Prostate gland (tissue), 2 donors: ENCODE data around the gene CADPS2.

Experiments used
- CTCF ChIP-seq, 4 experiments: fragments of 200-600 bp in 2 of 4; fragments of 450-650 bp in 2 of 4; sonication (generic) in 2 of 4; IDR thresholded peaks; 1 replicate in 3 of 4; 2 replicates in 1 of 4; pipeline ENCODE4 v1.5.1; 2016 to 2019; ENCODE audit warnings: antibody characterized with exemption in 4 of 4, mild to moderate bottlenecking in 2 of 4, moderate library complexity in 2 of 4
- POLR2A ChIP-seq: fragments of 450-650 bp; IDR thresholded peaks from one replicate; pipeline ENCODE4 v1.6.1; 2016; ENCODE audit warnings: antibody characterized with exemption, mild to moderate bottlenecking
- POLR2AphosphoS5 ChIP-seq: sonication (generic); formaldehyde crosslinking; IDR thresholded peaks from one replicate; pipeline ENCODE4 v1.6.1; 2017; ENCODE audit warnings: antibody characterized with exemption

- no peak for TF ChIP-seq CTCF (IDR thresholded peaks at IDR 0.05)
- TF ChIP-seq POLR2AphosphoS5 = no peak
- TF ChIP-seq POLR2A = no peak
Observed at GRCh38 chr7:122298618-122299017, 587.6 kb downstream of the CADPS2 start.
